HEK293 (cell line): ENCODE data around the gene ZNF569.

Experiments
- CTCF ChIP-seq: fragments of 450-650 bp; formaldehyde crosslinking; IDR thresholded peaks from 2 replicates; pipeline ENCODE4 v1.5.1; 2016; ENCODE audit warnings: missing biosample characterization, missing genetic modification characterization
- GLIS1 ChIP-seq: fragments of 450-650 bp; formaldehyde crosslinking; IDR thresholded peaks from 2 replicates; pipeline ENCODE4 v1.5.1; 2016; ENCODE audit warnings: missing biosample characterization, missing genetic modification characterization
- ZNF558 ChIP-seq: fragments of 450-650 bp; formaldehyde crosslinking; IDR thresholded peaks from 2 replicates; pipeline ENCODE4 v1.5.1; 2016; ENCODE audit warnings: missing biosample characterization, missing genetic modification characterization
- ZNF670 ChIP-seq: fragments of 450-650 bp; formaldehyde crosslinking; IDR thresholded peaks from 2 replicates; pipeline ENCODE4 v1.5.1; 2016; ENCODE audit warnings: missing biosample characterization, missing genetic modification characterization, low read depth
- ZNF747 ChIP-seq: fragments of 450-650 bp; formaldehyde crosslinking; IDR thresholded peaks from 2 replicates; pipeline ENCODE4 v1.5.1; 2016; ENCODE audit warnings: missing biosample characterization, missing genetic modification characterization

DNA sequence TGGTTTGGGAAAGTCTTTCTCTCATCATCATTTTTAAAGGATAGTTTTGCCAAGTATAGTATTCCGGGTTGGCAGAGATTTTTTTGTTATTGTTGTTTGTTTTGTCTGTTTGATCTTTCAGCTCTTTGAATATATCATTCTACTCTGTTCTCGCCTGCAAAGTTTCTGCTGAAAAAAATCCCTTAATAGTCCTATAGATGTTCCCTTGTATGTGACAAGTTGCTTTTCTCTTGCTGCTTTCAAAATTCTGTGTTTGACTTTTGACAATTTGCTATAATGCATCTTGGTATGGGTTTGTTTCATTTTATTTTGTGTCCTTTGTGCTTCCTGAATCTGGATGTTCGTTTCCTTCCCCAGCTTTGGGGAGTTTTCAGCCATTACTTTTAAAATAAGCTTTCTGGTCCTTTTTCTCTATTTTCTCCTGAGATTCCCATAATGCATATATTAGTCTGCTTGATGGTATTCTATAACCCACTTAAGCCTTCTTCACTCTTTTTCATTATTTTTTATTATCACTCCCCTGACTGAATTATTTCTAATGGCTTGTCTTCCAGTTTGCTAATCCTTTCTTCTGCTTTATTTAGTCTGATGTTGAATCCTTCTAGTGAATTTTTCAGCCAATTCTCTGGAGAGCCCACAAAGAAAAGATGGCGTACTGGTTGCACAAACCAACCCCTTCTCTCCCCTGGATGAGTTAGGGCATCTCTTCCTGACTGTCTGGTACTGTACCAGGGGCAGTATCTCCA is 14.6 kb downstream of the ZNF569 start:
- TF ChIP-seq CTCF (tag by site-specific recombination) = no peak
- no peak for TF ChIP-seq GLIS1
- no peak for TF ChIP-seq ZNF558
- TF ChIP-seq ZNF747 (tag by site-specific recombination) = no peak
- no peak for TF ChIP-seq ZNF670 (tag by site-specific recombination)
